Fibroblast of pulmonary artery (primary cell): Measurements from ENCODE around the gene DDC.
A peak's percentile ranks its signal among the peaks of the same experiment; 100 is the strongest.

Source experiments
- DNase-seq: peaks from one replicate; pipeline ENCODE4 v3.0.0-alpha.2; 2010; ENCODE audit warnings: low read depth
- H3K4me3 ChIP-seq: replicated peaks from 2 replicates; pipeline ENCODE4 v1.5.1; 2011; ENCODE audit warnings: low read depth, mild to moderate bottlenecking, control low read depth, low read length, moderate library complexity
- TF ChIP-seq, protein P1 (sequence below): IDR thresholded peaks from 2 replicates; pipeline ENCODE4 v1.5.1; 2011; ENCODE audit warnings: mild to moderate bottlenecking, control low read depth, low read length, inconsistent platforms; ENCODE audit errors: missing control alignments

The DDC gene

DNA sequence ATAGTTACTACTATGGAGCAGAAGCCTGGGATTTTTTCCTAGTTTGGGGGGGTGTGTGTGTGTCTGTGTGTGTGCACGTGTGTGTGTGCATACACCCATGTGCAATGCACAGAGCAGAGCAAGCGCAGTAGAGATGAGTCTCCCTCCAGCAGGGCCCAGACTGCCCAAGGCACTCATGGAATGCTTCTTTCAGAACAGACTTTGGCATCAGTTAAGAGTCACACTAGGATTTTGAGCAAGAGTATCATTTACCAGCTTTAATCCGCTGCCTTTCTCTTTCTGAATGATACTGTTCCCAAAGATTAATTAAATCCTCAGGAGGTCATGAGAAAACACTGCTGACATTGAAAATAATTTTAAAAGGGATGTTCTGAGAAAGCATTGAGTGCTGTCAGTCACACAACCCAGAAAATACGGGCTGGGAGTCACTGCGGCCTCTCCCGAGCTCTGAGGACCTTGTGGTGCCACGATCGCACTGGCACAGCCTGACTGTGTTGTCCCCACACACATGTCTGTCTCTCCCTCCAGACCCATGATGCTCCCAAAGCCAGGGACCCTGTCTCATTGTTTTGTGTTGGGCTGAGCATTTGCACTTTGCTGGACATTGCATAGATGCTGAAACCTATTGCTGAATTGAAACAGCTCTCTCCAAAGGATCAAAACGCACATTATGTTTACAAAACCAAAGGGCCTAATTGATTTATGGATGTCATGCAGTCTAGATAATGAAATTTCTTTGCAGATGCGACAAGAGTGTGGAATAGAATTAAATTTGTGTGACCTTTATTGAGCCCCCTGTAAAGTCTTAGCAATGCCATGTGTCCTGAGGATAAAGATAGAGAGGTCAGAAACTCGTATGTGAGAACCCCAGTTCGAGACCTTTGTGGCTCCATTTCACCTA lies 60.3 kb downstream of the DDC start:
- TF ChIP-seq, protein P1, sequence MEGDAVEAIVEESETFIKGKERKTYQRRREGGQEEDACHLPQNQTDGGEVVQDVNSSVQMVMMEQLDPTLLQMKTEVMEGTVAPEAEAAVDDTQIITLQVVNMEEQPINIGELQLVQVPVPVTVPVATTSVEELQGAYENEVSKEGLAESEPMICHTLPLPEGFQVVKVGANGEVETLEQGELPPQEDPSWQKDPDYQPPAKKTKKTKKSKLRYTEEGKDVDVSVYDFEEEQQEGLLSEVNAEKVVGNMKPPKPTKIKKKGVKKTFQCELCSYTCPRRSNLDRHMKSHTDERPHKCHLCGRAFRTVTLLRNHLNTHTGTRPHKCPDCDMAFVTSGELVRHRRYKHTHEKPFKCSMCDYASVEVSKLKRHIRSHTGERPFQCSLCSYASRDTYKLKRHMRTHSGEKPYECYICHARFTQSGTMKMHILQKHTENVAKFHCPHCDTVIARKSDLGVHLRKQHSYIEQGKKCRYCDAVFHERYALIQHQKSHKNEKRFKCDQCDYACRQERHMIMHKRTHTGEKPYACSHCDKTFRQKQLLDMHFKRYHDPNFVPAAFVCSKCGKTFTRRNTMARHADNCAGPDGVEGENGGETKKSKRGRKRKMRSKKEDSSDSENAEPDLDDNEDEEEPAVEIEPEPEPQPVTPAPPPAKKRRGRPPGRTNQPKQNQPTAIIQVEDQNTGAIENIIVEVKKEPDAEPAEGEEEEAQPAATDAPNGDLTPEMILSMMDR, result no peak
- peak; percentile 16 for DNase-seq
- no peak overlapping the region for H3K4me3 ChIP-seq

DNA sequence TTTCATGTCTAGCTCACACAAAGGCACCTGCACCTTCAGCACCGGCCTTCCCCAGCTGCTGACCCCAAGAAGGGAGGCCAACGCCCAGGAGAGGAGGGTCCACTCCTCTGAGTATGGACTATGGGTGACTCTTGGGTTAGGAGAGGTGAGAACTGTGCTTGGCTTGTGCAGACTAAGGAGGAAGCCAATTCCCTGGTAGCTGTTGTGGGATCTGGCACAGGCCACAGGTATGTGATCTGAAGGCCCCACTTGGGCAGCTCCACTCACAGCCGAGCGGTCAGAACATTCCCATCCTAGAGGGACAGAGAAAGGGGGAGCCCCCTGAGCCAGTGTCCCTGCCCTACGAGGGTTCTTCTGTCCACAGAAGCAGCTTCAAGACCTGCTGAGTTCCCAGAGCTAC lies 62.3 kb downstream of the DDC start:
- TF ChIP-seq, protein P1, result no peak
- peak overlapping the region; percentile 4 for H3K4me3 ChIP-seq
- peak; percentile 34 for DNase-seq

GRCh38 chr7:50502001-50502684 lies 63.1 kb downstream of the DDC start:
- TF ChIP-seq, protein P1, result no peak
- peak; percentile 97 for DNase-seq
- H3K4me3 ChIP-seq, result peak overlapping the region; percentile 4

- TF ChIP-seq, protein P1, result no peak
- H3K4me3 ChIP-seq, result no peak overlapping the region
- DNase-seq, result no peak
Observed at GRCh38 chr7:50499092-50499491, 66.1 kb downstream of the DDC start.

- no peak overlapping the region for H3K4me3 ChIP-seq
- DNase-seq, result peak; percentile 89
- TF ChIP-seq, protein P1, result no peak
Observed at GRCh38 chr7:50497968-50498367, 67.2 kb downstream of the DDC start.

GRCh38 chr7:50497068-50497642 lies 68.0 kb downstream of the DDC start:
- H3K4me3 ChIP-seq, result no peak overlapping the region
- DNase-seq, result peak; percentile 86
- TF ChIP-seq, protein P1, result no peak
